Measurements from ENCODE around the gene LZTFL1. TPM values are rescaled to one million over a fixed set of nuclear protein-coding genes. Genes with fewer than 3 reads are reported as not detected.

LZTFL1 gene
- total and polyA plus RNA-seq, 2 experiments from 2014 or later, result 6.3 to 13.9 TPM

DNA sequence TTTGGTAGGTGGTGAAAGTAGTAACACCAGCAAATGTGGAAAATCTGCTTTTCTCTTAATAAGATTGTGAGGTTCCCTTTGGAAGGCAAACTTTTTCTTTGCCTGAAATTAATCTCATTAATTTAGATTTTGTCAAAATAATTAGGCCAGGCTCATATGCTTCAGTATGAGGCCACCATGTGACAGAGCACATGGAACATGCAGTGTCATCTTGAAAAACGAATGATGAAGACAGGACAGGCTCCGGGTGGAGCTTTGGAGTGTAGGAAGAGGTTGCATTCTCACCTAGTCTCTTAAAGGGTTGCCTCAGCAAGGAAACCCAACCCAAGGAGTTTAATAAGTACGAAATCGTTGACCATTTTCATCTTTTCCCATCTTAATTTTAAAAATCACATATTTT, 18.6 kb upstream of the LZTFL1 start:
- Mint-ChIP-seq H3K4me1 (no peaks in the 10 kb centered on the region), H3K4me3 (no peak overlapping the region), H3K36me3 (ENCODE audit: low read depth) (no peaks in the 10 kb centered on the region), H3K9me3 (peaks cover 3% of the 10 kb centered on the region; the same call in 2 of the 3 replicates), H3K27me3 (ENCODE audit: insufficient read depth, low read depth, poor library complexity) (no peaks in the 10 kb centered on the region), H3K27ac (no peak overlapping the region)
- Histone ChIP-seq H4K20me1 (replicated peaks; ENCODE audit: insufficient read depth) (no peaks in the 10 kb centered on the region), H3K4me1 (ENCODE audit: insufficient read depth) (no peaks in the 10 kb centered on the region), H3K4me3 (no peak overlapping the region), H3K9me2 (ENCODE audit: insufficient read depth) (no peaks in the 10 kb centered on the region), H2AFZ (no peak overlapping the region), H3K27me3 (ENCODE audit: insufficient read depth) (no peaks in the 10 kb centered on the region), H3K79me2 (replicated peaks; ENCODE audit: insufficient read depth) (no peaks in the 10 kb centered on the region), H3K27ac (ENCODE audit: low read depth) (no peak overlapping the region), H3F3A (replicated peaks; ENCODE audit: low read depth) (no peaks in the 10 kb centered on the region), H3K36me3 (ENCODE audit: insufficient read depth) (no peaks in the 10 kb centered on the region), H3K4me2 (no peak overlapping the region)
- no peak for DNase-seq (ENCODE audit: low spot score)
- TF ChIP-seq STAT1 (IDR thresholded peaks at IDR 0.05; ENCODE audit: unreplicated experiment) (no peak), ETS1 (IDR thresholded peaks at IDR 0.05) (no peak), EZH2 (IDR thresholded peaks at IDR 0.05; ENCODE audit: low read depth, unreplicated experiment) (no peak), POLR2AphosphoS5 (IDR thresholded peaks at IDR 0.05; ENCODE audit: low read depth) (no peak), ZNF114 (CRISPR knock-in tag; IDR thresholded peaks at IDR 0.05) (no peak), ZNF462 (CRISPR knock-in tag; IDR thresholded peaks at IDR 0.05) (no peak)
- ATAC-seq, result no peak

All from GM23338 (cell line).